GM12891 (cell line): ENCODE data around the gene LENG1.
"Not testable (repeated sequence)": the region's sequence is repeated elsewhere in the genome, so short reads cannot be mapped to it uniquely, and the experiment has no call there.

Experiments
- DNase-seq: peaks from one replicate; pipeline ENCODE4 v3.0.0; 2011; ENCODE audit warnings: low spot score; ENCODE audit not compliant: insufficient read length
- FAIRE-seq: peaks from 2 replicates; lab custom pipeline; 2011; peaks lifted over from hg19 to GRCh38; lab: Jason Lieb, UNC
- PAX5 ChIP-seq: IDR thresholded peaks from 2 replicates; pipeline ENCODE4 v1.6.1; 2011; ENCODE audit warnings: low read length, moderate library complexity, mild to moderate bottlenecking; ENCODE audit not compliant: insufficient read depth, severe bottlenecking
- POLR2A ChIP-seq: IDR thresholded peaks from 2 replicates; pipeline ENCODE4 v1.6.1; 2011; ENCODE audit warnings: low read depth, low read length, control low read depth
- POLR2AphosphoS5 ChIP-seq: IDR thresholded peaks from 2 replicates; pipeline ENCODE4 v1.6.1; 2011; ENCODE audit warnings: low read depth, low read length, control low read depth
- POU2F2 ChIP-seq: IDR thresholded peaks from 2 replicates; pipeline ENCODE4 v1.6.1; 2011; ENCODE audit warnings: low read depth, mild to moderate bottlenecking, control low read depth, low read length, moderate library complexity
- SPI1 ChIP-seq: IDR thresholded peaks from 2 replicates; pipeline ENCODE4 v1.6.1; 2011; ENCODE audit warnings: low read depth, low read length, control low read depth
- TAF1 ChIP-seq: IDR thresholded peaks from 2 replicates; pipeline ENCODE4 v1.6.1; 2011; ENCODE audit warnings: low read depth, low read length, control low read depth

LENG1 gene

DNA sequence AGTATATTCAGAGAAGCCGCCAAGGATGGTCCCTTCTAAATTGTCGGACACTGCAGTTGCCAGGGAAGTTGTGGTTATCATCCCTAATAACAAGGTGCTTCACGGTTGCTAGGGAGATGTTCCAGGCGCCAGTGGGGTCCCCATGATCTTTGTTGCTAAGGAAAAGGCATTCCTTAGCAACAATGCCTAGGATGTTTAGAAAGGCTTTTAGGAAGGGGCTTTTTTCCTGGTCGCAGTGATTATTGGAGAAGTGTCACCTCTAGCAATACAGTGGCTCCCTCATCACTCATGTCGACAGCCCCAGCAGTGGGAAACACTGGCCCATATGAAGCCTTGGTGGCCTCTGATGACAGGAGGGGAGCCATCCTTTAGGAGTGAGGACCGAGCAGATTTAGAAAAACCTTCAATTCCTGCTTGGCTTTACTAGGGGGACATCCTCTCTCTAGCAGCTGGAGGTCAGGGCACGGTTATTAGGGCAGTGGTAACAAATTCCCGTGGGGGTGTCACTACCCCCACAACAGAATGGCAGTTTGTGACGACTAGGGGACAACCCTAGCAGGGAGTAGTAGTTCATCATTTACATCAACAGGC is 19.8 kb upstream of the LENG1 start:
- FAIRE-seq (no peak), DNase-seq (no peak)
- TF ChIP-seq POLR2AphosphoS5 = no peak
- no peak for TF ChIP-seq TAF1
- no peak for TF ChIP-seq PAX5
- TF ChIP-seq POLR2A = no peak
- TF ChIP-seq SPI1 = no peak
- TF ChIP-seq POU2F2 = no peak

DNA sequence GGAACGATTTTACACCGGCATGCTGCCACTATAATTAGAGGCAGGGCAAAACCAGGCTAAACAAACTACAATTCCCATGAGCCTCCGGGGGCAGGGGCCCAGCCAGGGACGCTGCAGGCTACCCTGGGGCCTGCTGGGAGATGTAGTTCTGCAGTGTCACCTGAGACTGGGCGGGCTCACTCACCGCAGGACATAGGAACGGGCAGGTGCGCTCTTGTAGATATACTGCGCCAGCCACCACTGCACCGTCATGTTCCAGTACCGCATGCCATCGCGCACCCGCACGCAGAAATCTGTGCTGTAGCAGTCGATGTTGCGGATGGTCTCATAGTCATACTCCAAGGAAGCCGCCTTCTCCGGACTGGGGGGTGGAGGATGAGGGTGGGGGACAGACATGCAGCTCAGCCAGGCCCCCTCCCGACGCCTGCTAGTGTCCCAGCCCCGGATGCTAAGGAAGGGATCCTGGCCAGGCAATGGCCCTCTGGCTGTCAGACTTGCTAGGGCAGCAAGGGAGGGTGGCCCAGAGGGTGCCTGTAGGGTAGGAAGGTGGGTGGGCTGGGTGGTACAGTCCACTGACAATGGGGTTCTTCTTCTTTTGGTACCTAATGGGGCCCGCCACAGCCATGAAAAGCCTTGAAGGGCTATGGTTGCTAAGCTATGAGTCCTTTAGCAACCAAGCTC is 19.2 kb upstream of the LENG1 start:
- FAIRE-seq (no peak), DNase-seq (no peak)
- TF ChIP-seq SPI1 = no peak
- TF ChIP-seq PAX5 = no peak
- no peak for TF ChIP-seq POU2F2
- no peak for TF ChIP-seq TAF1
- no peak for TF ChIP-seq POLR2AphosphoS5
- no peak for TF ChIP-seq POLR2A

- DNase-seq (no peak), FAIRE-seq (no peak)
- no peak for TF ChIP-seq POU2F2
- TF ChIP-seq TAF1 = no peak
- no peak for TF ChIP-seq POLR2AphosphoS5
- TF ChIP-seq PAX5 = no peak
- no peak for TF ChIP-seq POLR2A
- no peak for TF ChIP-seq SPI1
Observed at GRCh38 chr19:54173951-54174834, 14.7 kb upstream of the LENG1 start.

DNA sequence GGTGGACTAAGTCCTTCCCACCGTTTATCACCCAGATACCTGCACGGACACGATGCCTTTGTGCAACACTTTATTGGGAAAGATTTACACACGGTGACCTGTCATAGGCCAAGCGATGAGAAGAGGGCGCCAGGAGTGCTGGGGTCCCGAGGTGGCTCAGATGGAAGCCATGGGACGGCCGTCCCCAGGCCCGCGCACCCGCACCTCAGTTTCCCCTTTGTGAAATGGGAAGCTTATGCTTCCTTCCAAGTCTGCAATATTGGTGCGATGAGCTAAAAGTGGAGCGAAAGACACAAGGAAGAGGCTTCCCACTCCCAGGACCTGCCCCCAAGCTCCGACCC is 13.8 kb upstream of the LENG1 start:
- DNase-seq (no peak), FAIRE-seq (no peak)
- TF ChIP-seq SPI1 = no peak
- TF ChIP-seq PAX5 = no peak
- no peak for TF ChIP-seq POU2F2
- TF ChIP-seq TAF1 = no peak
- TF ChIP-seq POLR2AphosphoS5 = no peak
- no peak for TF ChIP-seq POLR2A

- DNase-seq (no peak), FAIRE-seq (no peak)
- no peak for TF ChIP-seq PAX5
- TF ChIP-seq SPI1 = 0 out of 2 replicates have a peak, but pooled peaks have one; percentile 6
- TF ChIP-seq TAF1 = no peak
Observed at GRCh38 chr19:54172471-54173358, 13.2 kb upstream of the LENG1 start, which contains the start of gene TMC4. Gene TMC4, minus strand, starts transcription at chr19:54173160. Its CDS starts 43 bp downstream, at chr19:54173117.

DNA sequence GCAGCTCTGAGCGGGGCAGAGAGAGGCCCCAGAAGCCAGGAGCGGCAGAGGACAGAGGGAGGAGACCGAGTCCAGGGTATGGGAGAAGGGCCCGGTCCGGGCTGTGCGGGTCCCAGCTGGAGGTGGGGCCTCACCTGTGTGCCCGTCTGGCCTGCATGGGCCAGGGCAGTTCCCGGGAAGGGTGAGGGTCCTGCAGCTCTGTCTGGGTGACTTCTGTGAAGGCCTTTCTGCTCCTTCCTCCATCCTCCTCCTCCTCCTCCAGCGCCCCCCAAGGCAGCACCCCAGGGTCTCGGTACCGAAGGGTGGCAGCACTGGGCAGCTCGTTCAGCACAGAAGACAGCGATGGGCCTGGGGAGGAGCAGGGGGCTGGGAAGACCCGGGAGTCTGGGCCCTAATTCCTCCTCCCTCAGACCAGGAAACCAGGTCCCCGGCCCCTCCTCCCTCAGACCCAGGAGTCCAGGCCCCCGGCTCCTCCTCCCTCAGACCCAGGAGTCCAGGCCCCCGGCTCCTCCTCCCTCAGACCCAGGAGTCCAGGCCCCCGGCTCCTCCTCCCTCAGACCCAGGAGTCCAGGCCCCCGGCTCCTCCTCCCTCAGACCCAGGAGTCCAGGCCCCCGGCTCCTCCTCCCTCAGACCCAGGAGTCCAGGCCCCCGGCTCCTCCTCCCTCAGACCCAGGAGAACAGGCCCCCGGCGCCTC is 12.4 kb upstream of the LENG1 start:
- not testable (repeated sequence) for FAIRE-seq, DNase-seq

- no peak for TF ChIP-seq SPI1
- TF ChIP-seq POLR2A = no peak
- no peak for TF ChIP-seq PAX5
- no peak for TF ChIP-seq POLR2AphosphoS5
- TF ChIP-seq POU2F2 = no peak
- TF ChIP-seq TAF1 = no peak
- DNase-seq = no peak
- no peak for FAIRE-seq
Observed at GRCh38 chr19:54169149-54169740, 9.7 kb upstream of the LENG1 start.

- peak; percentile 96 for DNase-seq
- FAIRE-seq = peak; percentile 86
- no peak for TF ChIP-seq POU2F2
- no peak for TF ChIP-seq POLR2AphosphoS5
- no peak for TF ChIP-seq POLR2A
Observed at GRCh38 chr19:54168174-54168917, 8.8 kb upstream of the LENG1 start.
